GM20000 (cell line): ENCODE results near the gene PDCD1.

ENCODE experiments used
- DNase-seq: peaks from one replicate; pipeline ENCODE4 v3.0.0; 2012; ENCODE audit warnings: low spot score
- TF ChIP-seq, protein P1 (sequence below): IDR thresholded peaks from 2 replicates; pipeline ENCODE4 v1.5.1; 2012; ENCODE audit warnings: mild to moderate bottlenecking, control low read depth; ENCODE audit errors: extremely low read depth, missing control alignments

PDCD1 gene

DNA sequence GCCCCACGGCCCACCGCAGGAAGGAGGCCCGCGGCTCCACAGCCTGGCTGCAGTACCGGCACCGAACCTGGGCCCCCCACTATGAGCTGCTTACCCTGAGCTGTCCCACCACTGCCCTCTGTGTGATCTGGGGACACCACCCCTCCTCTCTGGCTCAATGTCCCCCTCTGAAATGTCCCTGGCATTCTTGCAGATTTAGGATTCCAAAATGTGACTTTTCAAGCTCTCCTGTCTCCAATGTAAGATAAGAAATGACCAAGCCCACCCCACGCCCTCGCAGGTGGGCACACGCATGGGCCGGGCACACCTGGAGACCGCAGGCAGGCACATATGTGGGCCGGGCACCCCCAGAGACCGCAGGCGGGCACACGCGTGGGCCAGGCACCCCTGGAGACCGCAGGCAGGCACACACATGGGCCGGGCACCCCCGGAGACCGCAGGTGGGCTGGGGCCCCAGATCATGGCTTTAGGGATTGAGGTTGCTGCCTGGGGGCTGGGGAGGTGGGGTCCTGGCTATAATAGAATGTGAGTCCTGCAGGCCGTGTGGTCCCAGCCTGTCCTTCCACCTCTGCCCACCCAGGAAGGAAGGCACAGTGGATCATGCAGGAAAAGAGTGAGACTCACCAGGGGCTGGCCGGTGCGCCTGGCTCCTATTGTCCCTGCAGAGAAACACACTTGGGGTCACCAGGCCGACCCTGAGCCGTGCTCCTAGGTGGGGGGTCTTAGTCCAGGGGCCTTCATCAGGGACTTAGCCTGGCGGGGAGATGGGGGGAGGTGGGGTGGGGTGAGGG lies 7.2 kb downstream of the PDCD1 start:
- TF ChIP-seq, protein P1, sequence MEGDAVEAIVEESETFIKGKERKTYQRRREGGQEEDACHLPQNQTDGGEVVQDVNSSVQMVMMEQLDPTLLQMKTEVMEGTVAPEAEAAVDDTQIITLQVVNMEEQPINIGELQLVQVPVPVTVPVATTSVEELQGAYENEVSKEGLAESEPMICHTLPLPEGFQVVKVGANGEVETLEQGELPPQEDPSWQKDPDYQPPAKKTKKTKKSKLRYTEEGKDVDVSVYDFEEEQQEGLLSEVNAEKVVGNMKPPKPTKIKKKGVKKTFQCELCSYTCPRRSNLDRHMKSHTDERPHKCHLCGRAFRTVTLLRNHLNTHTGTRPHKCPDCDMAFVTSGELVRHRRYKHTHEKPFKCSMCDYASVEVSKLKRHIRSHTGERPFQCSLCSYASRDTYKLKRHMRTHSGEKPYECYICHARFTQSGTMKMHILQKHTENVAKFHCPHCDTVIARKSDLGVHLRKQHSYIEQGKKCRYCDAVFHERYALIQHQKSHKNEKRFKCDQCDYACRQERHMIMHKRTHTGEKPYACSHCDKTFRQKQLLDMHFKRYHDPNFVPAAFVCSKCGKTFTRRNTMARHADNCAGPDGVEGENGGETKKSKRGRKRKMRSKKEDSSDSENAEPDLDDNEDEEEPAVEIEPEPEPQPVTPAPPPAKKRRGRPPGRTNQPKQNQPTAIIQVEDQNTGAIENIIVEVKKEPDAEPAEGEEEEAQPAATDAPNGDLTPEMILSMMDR: no peak
- DNase-seq: peak; percentile 30

DNA sequence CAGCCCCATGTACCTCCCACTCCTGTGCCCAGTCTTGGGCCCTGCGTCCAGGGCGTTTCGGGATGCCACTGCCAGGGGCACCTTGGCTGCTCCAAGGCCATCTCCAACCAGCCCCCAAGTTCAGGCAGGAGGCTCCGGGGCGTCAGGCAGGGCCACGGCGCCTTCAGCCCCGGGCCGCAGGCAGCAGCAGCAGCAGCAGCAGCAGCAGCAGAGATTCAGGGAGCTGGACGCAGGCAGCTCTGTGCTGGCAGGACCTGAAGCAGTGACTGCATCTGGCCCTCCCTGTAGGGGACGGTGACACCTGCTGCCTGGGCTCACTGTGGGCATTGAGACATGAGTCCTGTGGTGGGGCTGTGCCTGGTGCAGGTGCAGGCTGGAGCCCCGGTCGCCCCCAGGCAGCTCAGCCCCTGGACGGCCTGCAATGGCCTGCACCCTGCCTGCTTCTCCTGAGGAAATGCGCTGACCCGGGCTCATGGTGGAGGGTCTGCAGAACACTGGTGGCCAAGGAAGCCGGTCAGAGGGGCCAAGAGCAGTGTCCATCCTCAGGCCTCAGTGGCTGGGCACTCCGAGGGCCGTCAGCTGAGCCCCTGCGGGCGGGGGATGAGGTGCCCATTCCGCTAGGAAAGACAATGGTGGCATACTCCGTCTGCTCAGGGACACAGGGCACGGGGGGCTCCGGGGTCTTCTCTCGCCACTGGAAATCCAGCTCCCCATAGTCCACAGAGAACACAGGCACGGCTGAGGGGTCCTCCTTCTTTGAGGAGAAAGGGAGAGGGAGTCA lies 8.0 kb downstream of the PDCD1 start:
- no peak for DNase-seq
- TF ChIP-seq, protein P1: no peak

DNA sequence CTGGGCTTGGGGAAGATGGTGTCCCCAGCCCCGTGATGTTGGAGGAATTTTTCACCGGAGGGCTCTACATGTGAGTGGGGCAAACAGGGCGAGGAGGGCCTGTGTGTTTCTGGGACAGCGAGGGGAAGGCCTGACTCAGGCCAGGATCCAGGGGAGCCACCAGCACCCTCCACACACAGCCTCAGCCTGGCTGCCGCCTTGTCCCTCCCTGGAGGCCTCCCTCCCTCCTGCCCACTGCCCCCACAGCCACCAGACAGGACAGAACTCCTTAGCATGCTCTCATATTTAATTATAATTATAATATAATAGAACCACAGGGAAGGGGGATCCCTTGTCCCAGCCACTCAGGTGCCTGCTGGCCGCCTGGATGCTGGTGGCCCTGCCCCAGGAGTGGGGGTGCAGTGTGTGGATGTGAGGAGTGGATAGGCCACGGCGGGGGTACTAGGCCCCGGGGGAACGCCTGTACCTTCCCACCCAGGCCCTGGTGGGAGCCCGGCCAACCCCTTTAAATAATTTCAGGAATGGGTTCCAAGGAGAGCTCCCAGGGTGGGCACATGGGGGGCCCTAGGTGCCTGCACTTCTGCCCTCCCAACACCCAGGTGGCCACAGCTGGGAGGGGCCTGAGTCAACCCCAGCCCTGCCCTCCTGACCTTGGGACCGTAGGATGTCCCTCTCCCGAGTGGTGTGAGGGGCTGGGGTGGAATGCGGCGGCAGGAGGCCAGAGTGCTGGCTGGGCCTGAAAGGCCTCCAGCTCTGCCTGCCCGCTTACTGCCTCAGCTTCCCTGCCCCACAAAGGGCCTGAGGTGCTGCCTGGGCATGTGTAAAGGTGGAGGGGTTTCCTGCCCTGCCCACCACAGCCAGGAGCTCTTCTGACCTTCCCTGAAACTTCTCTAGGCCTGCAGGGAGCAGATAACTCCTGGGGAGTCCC lies 8.8 kb downstream of the PDCD1 start:
- DNase-seq: peak; percentile 23
- TF ChIP-seq, protein P1: no peak

GRCh38 chr2:241848761-241849615 lies 9.7 kb downstream of the PDCD1 start:
- TF ChIP-seq, protein P1: no peak
- DNase-seq: peak; percentile 13

DNA sequence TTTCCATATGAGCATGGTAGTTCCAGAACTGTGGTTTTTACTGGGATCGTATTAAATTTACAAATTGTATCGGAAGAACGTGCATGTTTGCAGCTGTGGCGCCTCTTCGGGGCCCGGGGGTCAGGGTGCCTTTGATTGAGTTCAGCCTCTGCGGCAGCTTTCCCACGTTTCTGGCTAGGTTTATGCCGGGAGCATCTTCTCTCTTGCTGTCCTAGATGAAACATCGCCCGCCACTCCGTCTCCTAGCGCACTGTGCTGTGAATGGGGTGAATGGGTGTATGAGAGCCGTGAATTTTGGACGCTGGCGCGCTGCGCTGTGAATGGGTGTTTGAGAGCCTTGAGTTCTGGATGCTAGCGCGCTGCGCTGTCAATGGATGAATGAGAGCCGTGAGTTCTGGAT lies 12.3 kb downstream of the PDCD1 start:
- TF ChIP-seq, protein P1: no peak
- DNase-seq: no peak

DNA sequence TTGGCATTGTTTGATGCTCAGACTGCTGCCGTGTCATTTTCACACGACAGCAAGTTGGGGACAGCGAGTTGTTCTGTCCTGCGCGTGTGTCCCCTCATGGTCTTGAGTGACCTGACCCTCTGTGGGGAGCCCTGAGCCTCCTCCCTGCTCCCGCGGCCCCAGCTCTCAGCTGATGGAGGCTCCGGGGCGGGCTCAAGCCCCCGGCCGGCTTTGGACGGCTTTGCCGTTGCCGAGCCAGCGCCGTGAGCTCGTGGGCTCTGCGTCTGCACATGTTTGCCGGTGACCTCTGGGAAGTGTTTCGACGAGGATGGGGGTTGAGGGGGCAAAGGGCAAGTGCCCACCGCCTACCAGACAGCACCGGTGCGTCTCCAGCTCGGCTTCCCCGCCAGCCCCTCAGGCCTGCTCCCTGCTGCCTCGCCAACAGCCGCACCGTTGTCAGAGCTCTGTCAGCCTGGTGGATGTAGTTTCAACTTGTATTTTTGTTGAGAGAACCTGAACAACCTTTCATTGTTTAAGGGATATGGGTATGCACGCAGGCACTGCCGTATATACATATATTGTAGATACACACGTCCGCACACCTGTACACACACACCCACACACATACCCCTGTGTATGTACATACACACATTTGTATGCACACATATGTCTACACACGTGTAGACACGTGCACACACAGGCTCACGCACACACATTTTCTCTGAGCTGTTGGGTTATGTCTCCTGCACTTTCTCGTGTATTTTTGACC lies 13.7 kb downstream of the PDCD1 start:
- no peak for DNase-seq
- TF ChIP-seq, protein P1: no peak
